GM18517 (cell line): ENCODE data around the gene FRYL.
"Not testable (repeated sequence)": the region's sequence is repeated elsewhere in the genome, so short reads cannot be mapped to it uniquely, and the experiment has no call there.

Source experiments
- ATAC-seq: cut with Tn5 transposase; IDR thresholded peaks from one replicate; pipeline ENCODE4 v1.9.1; 2021; ENCODE audit warnings: mild to moderate bottlenecking, moderate library complexity; ENCODE audit not compliant: unreplicated experiment

FRYL gene

DNA sequence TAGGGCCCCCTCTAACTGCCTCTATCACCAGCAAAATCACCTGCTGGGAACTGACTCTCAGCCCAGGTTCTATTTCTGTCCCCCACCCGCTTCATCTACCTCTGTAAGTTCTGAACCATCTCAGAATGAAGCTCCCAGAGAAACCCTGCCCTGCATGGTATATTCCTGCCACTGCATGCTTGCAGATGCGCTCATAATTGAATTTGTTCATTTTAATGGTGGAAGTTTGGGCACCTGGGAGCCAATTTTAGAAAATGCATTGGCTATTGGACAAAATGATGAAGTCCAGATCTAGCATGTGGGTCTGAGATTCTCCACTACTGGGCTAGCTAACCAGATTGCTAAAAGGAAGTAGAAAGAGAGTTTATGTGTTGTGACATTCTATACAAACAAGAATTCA is 325.5 kb downstream of the FRYL start:
- ATAC-seq = no peak

DNA sequence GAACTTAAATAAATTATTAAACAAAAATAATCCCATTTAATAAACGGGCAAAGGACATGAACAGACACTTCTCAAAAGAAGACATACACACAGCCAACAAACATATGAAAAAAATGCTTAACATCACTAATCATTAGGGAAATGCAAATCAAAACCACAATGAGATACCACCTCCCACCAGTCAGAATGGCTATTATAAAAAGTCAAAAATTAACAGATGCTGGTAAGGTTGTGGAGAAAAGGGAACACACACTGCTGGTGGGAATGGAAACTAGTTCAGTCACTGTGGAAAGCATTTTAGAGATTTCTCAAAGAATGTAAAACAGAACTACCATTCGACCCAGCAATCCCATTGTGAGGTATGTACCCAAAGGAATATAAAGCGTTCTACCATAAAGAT is 328.4 kb downstream of the FRYL start:
- ATAC-seq = not testable (repeated sequence)

DNA sequence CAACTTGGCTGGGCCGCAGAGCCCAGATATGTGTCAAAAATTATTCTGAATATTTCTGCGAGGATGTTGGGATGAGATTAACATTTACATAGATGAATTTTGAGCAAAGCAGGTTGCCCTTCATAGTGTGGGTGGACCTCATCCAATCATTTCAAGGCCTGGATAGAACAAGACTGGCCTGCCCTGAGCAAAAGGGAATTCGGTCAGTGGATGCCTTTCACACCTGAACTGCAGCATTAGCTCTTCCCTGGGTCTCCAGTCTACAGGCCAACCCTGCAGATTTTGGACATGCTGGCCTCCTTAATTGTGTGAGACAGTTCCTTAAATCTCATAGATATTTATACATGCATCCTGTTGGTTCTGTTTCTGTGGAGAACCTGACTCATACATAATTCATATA is 329.3 kb downstream of the FRYL start:
- ATAC-seq = no peak

DNA sequence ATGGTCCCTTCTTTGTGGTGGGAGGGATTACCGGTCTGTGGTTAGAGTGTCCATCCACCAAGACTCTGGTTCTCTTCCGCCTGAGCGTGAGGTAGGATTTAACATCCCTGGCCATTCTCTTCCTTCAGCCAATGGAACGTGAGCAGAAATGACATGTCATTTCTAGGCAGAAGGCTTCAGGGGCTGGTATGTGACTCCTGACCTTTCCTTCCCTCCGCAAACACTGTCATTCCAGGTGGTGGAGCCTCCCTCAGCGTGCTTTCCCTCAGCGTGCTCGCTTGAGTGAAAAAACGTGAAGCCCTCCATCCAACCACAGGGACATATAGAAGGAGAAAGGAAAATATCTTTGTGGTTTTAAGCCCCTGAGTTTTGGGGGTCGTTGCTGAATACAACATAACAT is 330.9 kb downstream of the FRYL start:
- ATAC-seq = no peak
